ENCODE data around the gene HSPG2.

The HSPG2 gene

DNA sequence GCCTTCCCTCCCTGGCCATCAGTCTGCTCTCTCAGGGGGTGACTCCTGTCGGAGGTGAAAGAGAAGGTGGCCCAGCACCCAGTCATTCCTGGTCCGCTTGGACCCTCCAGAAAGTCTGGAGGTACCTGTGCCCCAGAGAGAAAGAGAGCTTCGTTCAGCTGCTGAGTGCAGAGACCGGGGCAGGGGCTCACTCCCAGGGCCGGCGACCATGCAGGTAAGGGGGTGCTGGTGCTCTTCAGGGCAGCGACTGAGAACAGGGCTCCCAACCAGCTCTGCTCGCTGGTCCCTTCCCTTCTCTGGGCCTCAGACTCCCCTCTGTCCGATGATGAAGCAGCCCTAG is 30.1 kb downstream of the HSPG2 start:
- H3K79me2 ChIP-seq (ENCODE audit: insufficient read depth, low read depth) = no peaks in the 10 kb centered on the region
- H3K4me2 ChIP-seq = no peak overlapping the region
- H3K4me1 ChIP-seq (ENCODE audit: low read depth, poor library complexity, severe bottlenecking) = no peaks in the 10 kb centered on the region
- H3K27me3 ChIP-seq (ENCODE audit: insufficient read depth, low read depth) = 0 out of 2 replicates have a peak, but pooled peaks cover 3% of the 10 kb centered on the region
- no peak overlapping the region for H3K4me3 ChIP-seq (IDR thresholded peaks at IDR 0.05; ENCODE audit: insufficient read depth, low read depth, low read length)
- no peak overlapping the region for H3K9ac ChIP-seq
- no peaks in the 10 kb centered on the region for H4K20me1 ChIP-seq (ENCODE audit: insufficient read depth)
- no peaks in the 10 kb centered on the region for H3K36me3 ChIP-seq (ENCODE audit: insufficient read depth)
- H3K27ac ChIP-seq = no peak overlapping the region
- TF ChIP-seq CTCF (conservative IDR thresholded peaks at IDR 0.05; ENCODE audit: low read depth, low read length) = no peak
- H2AFZ ChIP-seq (ENCODE audit: low read depth) = no peak overlapping the region

DNA sequence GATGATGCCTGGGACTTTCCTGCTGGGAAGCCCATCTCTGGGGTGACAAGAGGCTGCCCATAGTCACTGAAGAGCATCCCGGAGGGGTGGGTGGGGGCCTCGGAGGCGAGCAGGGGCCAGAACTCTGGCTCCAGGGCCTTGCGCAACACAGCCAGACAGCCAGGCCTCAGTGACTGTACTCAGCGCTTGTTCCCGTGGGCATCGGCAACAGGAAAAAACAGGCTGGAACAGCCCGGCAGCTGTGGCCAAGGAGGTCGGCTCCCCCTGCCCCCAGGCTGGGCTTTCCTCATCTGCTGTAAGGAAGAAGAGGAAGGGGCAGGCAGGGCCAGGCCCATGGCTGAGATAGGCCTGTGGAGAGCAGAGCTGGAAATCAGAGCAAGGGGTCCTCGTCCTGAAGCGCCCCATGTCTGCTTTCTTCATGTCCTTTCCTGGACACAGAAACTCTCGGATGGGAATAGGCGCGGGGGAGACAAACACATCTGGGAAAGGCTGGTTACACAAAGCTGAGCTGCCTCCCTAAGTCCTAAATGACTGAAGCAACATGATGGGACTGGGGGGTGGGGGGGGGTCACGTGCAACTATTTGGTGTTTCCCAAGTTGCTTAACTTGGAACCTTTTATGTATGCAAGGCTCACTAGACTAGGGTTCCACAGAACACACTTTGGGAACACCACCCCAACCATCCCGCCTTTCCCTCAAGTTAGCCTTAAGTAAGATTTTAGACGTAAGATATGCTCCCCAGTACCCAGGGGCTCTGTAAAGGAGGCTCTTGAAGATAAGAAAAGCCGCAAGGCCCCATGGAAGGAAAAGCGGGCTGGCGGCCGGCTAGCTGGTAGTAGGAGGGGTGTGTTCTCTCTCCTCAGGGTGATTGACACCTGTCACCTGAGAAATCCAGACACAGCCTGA is 30.7 kb downstream of the HSPG2 start:
- Histone ChIP-seq H3K4me3 (IDR thresholded peaks at IDR 0.05; ENCODE audit: insufficient read depth, low read depth, low read length) (no peak overlapping the region), H3K4me1 (ENCODE audit: low read depth, poor library complexity, severe bottlenecking) (no peaks in the 10 kb centered on the region), H3K27me3 (ENCODE audit: insufficient read depth, low read depth) (0 out of 2 replicates have a peak, but pooled peaks cover 3% of the 10 kb centered on the region), H3K27ac (no peak overlapping the region), H3K9ac (no peak overlapping the region), H3K4me2 (no peak overlapping the region), H4K20me1 (ENCODE audit: insufficient read depth) (no peaks in the 10 kb centered on the region), H3K36me3 (ENCODE audit: insufficient read depth) (no peaks in the 10 kb centered on the region), H3K79me2 (ENCODE audit: insufficient read depth, low read depth) (no peaks in the 10 kb centered on the region), H2AFZ (ENCODE audit: low read depth) (no peak overlapping the region)
- no peak for TF ChIP-seq CTCF (conservative IDR thresholded peaks at IDR 0.05; ENCODE audit: low read depth, low read length)

- Histone ChIP-seq H3K79me2 (ENCODE audit: insufficient read depth, low read depth) (no peaks in the 10 kb centered on the region), H3K4me3 (IDR thresholded peaks at IDR 0.05; ENCODE audit: insufficient read depth, low read depth, low read length) (no peak overlapping the region), H2AFZ (ENCODE audit: low read depth) (no peak overlapping the region), H3K27ac (no peak overlapping the region), H3K27me3 (ENCODE audit: insufficient read depth, low read depth) (no peaks in the 10 kb centered on the region), H3K9ac (no peak overlapping the region), H4K20me1 (ENCODE audit: insufficient read depth) (no peaks in the 10 kb centered on the region), H3K4me2 (no peak overlapping the region), H3K36me3 (ENCODE audit: insufficient read depth) (no peaks in the 10 kb centered on the region), H3K4me1 (ENCODE audit: low read depth, poor library complexity, severe bottlenecking) (no peaks in the 10 kb centered on the region)
- no peak for TF ChIP-seq CTCF (conservative IDR thresholded peaks at IDR 0.05; ENCODE audit: low read depth, low read length)
These were observed 32.2 kb downstream of the HSPG2 start for GRCh38 chr1:21904704-21905520.

DNA sequence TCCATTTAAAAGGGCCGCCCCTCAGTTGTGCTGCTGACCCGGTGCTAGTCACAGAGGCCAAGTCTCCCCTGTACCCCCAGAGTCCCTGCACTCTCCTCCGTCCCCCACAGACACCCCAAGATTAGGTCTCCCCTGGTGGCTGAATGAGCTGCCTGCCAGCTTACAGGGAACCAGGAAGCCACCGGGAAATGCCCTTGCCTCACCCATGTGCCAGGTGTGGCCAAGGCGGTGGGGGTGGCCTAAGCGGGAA is 32.7 kb downstream of the HSPG2 start:
- Histone ChIP-seq H3K4me2 (no peak overlapping the region), H3K27me3 (ENCODE audit: insufficient read depth, low read depth) (no peaks in the 10 kb centered on the region), H3K79me2 (ENCODE audit: insufficient read depth, low read depth) (no peaks in the 10 kb centered on the region), H2AFZ (ENCODE audit: low read depth) (no peak overlapping the region), H3K27ac (no peak overlapping the region), H3K4me3 (IDR thresholded peaks at IDR 0.05; ENCODE audit: insufficient read depth, low read depth, low read length) (no peak overlapping the region), H4K20me1 (ENCODE audit: insufficient read depth) (no peaks in the 10 kb centered on the region), H3K4me1 (ENCODE audit: low read depth, poor library complexity, severe bottlenecking) (no peaks in the 10 kb centered on the region), H3K9ac (no peak overlapping the region), H3K36me3 (ENCODE audit: insufficient read depth) (no peaks in the 10 kb centered on the region)
- no peak for TF ChIP-seq CTCF (conservative IDR thresholded peaks at IDR 0.05; ENCODE audit: low read depth, low read length)

Measured in KMS-11 (cell line).